ENCODE measurements around the gene DDI1.

DNA sequence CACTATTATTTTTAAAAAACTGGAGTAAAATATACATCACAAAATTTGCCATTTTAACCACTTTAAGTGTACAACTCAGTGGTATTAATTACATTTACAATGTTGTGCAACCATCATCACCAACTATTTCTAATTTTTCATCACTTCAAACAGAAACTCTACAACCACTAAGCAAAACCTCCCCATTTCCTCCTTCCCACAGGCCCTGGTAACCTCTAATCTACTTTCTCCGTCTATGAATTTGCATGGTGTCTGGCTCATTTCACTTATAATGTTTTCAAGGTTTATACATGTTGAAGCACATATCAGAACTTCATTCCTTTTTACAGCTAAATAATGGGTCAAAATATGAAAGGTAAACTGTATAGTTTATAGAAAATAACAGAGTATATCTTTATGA lies 24.4 kb downstream of the DDI1 start:
- TF ChIP-seq POLR2AphosphoS5 (IDR thresholded peaks at IDR 0.05; ENCODE audit: low read depth) (no peak), EZH2 (IDR thresholded peaks at IDR 0.05; ENCODE audit: low read depth, unreplicated experiment) (no peak), CREB1 (CRISPR knock-in tag; IDR thresholded peaks at IDR 0.05; ENCODE audit: low read depth) (no peak), STAT1 (IDR thresholded peaks at IDR 0.05; ENCODE audit: unreplicated experiment) (no peak), EZH2phosphoT487 (IDR thresholded peaks at IDR 0.05; ENCODE audit: unreplicated experiment) (no peak), JUNB (IDR thresholded peaks at IDR 0.05; ENCODE audit: unreplicated experiment) (no peak), ZNF114 (CRISPR knock-in tag; IDR thresholded peaks at IDR 0.05) (no peak)
- TF ChIP-seq, protein P1, sequence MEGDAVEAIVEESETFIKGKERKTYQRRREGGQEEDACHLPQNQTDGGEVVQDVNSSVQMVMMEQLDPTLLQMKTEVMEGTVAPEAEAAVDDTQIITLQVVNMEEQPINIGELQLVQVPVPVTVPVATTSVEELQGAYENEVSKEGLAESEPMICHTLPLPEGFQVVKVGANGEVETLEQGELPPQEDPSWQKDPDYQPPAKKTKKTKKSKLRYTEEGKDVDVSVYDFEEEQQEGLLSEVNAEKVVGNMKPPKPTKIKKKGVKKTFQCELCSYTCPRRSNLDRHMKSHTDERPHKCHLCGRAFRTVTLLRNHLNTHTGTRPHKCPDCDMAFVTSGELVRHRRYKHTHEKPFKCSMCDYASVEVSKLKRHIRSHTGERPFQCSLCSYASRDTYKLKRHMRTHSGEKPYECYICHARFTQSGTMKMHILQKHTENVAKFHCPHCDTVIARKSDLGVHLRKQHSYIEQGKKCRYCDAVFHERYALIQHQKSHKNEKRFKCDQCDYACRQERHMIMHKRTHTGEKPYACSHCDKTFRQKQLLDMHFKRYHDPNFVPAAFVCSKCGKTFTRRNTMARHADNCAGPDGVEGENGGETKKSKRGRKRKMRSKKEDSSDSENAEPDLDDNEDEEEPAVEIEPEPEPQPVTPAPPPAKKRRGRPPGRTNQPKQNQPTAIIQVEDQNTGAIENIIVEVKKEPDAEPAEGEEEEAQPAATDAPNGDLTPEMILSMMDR (conservative IDR thresholded peaks at IDR 0.05; ENCODE audit: low read depth in 2 of 2), result no peak
- TF ChIP-seq, protein P2, sequence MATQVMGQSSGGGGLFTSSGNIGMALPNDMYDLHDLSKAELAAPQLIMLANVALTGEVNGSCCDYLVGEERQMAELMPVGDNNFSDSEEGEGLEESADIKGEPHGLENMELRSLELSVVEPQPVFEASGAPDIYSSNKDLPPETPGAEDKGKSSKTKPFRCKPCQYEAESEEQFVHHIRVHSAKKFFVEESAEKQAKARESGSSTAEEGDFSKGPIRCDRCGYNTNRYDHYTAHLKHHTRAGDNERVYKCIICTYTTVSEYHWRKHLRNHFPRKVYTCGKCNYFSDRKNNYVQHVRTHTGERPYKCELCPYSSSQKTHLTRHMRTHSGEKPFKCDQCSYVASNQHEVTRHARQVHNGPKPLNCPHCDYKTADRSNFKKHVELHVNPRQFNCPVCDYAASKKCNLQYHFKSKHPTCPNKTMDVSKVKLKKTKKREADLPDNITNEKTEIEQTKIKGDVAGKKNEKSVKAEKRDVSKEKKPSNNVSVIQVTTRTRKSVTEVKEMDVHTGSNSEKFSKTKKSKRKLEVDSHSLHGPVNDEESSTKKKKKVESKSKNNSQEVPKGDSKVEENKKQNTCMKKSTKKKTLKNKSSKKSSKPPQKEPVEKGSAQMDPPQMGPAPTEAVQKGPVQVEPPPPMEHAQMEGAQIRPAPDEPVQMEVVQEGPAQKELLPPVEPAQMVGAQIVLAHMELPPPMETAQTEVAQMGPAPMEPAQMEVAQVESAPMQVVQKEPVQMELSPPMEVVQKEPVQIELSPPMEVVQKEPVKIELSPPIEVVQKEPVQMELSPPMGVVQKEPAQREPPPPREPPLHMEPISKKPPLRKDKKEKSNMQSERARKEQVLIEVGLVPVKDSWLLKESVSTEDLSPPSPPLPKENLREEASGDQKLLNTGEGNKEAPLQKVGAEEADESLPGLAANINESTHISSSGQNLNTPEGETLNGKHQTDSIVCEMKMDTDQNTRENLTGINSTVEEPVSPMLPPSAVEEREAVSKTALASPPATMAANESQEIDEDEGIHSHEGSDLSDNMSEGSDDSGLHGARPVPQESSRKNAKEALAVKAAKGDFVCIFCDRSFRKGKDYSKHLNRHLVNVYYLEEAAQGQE (IDR thresholded peaks at IDR 0.05; ENCODE audit: unreplicated experiment), result no peak
- TF ChIP-seq, protein P3, sequence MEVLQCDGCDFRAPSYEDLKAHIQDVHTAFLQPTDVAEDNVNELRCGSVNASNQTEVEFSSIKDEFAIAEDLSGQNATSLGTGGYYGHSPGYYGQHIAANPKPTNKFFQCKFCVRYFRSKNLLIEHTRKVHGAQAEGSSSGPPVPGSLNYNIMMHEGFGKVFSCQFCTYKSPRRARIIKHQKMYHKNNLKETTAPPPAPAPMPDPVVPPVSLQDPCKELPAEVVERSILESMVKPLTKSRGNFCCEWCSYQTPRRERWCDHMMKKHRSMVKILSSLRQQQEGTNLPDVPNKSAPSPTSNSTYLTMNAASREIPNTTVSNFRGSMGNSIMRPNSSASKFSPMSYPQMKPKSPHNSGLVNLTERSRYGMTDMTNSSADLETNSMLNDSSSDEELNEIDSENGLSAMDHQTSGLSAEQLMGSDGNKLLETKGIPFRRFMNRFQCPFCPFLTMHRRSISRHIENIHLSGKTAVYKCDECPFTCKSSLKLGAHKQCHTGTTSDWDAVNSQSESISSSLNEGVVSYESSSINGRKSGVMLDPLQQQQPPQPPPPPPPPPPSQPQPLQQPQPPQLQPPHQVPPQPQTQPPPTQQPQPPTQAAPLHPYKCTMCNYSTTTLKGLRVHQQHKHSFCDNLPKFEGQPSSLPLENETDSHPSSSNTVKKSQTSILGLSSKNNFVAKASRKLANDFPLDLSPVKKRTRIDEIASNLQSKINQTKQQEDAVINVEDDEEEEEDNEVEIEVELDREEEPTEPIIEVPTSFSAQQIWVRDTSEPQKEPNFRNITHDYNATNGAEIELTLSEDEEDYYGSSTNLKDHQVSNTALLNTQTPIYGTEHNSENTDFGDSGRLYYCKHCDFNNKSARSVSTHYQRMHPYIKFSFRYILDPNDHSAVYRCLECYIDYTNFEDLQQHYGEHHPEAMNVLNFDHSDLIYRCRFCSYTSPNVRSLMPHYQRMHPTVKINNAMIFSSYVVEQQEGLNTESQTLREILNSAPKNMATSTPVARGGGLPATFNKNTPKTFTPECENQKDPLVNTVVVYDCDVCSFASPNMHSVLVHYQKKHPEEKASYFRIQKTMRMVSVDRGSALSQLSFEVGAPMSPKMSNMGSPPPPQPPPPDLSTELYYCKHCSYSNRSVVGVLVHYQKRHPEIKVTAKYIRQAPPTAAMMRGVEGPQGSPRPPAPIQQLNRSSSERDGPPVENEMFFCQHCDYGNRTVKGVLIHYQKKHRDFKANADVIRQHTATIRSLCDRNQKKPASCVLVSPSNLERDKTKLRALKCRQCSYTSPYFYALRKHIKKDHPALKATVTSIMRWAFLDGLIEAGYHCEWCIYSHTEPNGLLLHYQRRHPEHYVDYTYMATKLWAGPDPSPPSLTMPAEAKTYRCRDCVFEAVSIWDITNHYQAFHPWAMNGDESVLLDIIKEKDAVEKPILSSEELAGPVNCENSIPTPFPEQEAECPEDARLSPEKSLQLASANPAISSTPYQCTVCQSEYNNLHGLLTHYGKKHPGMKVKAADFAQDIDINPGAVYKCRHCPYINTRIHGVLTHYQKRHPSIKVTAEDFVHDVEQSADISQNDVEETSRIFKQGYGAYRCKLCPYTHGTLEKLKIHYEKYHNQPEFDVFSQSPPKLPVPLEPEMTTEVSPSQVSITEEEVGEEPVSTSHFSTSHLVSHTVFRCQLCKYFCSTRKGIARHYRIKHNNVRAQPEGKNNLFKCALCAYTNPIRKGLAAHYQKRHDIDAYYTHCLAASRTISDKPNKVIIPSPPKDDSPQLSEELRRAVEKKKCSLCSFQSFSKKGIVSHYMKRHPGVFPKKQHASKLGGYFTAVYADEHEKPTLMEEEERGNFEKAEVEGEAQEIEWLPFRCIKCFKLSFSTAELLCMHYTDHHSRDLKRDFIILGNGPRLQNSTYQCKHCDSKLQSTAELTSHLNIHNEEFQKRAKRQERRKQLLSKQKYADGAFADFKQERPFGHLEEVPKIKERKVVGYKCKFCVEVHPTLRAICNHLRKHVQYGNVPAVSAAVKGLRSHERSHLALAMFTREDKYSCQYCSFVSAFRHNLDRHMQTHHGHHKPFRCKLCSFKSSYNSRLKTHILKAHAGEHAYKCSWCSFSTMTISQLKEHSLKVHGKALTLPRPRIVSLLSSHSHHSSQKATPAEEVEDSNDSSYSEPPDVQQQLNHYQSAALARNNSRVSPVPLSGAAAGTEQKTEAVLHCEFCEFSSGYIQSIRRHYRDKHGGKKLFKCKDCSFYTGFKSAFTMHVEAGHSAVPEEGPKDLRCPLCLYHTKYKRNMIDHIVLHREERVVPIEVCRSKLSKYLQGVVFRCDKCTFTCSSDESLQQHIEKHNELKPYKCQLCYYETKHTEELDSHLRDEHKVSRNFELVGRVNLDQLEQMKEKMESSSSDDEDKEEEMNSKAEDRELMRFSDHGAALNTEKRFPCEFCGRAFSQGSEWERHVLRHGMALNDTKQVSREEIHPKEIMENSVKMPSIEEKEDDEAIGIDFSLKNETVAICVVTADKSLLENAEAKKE (CRISPR knock-in tag; IDR thresholded peaks at IDR 0.05), result no peak

Data from GM23338 (cell line).